Endothelial cell of umbilical vein (primary cell): ENCODE data around the gene PLCG2.

Experiments
- CTCF ChIP-seq, 2 donors: IDR thresholded peaks; 1 replicate in 1 of 2; 2 replicates in 1 of 2; pipeline ENCODE4 v1.5.1; 2011; ENCODE audit warnings: low read length in 2 of 2, mild to moderate bottlenecking in 2 of 2, moderate library complexity in 2 of 2, control low read depth in 1 of 2, inconsistent platforms in 1 of 2, low read depth in 1 of 2; ENCODE audit not compliant: insufficient read depth in 1 of 2; ENCODE audit errors: extremely low read depth in 1 of 2
- EZH2 ChIP-seq: IDR thresholded peaks from 2 replicates; pipeline ENCODE4 v1.6.1; 2012; ENCODE audit warnings: borderline replicate concordance, low read depth, mild to moderate bottlenecking, moderate library complexity, low read length, inconsistent platforms; ENCODE audit not compliant: severe bottlenecking
- JUN ChIP-seq: IDR thresholded peaks from 2 replicates; pipeline ENCODE4 v1.6.1; 2011; ENCODE audit warnings: borderline replicate concordance, low read depth; ENCODE audit not compliant: insufficient read length, insufficient read depth
- MYC ChIP-seq: IDR thresholded peaks from one replicate; pipeline ENCODE4 v1.6.1; 2011; ENCODE audit warnings: mild to moderate bottlenecking, low read depth, low read length
- POLR2A ChIP-seq: IDR thresholded peaks from 2 replicates; pipeline ENCODE4 v1.6.1; 2012; ENCODE audit warnings: low read depth, mild to moderate bottlenecking, control low read depth, low read length

- TF ChIP-seq CTCF (IDR thresholded peaks at IDR 0.05; ENCODE audit: extremely low read depth in 1 of 2, insufficient read depth in 1 of 2, low read depth in 1 of 2, low read length in 2 of 2): no peak
- no peak for TF ChIP-seq EZH2
- TF ChIP-seq MYC: no peak
- TF ChIP-seq POLR2A: no peak
- TF ChIP-seq JUN: no peak
Measured at GRCh38 chr16:81907681-81908080, 128.6 kb downstream of the PLCG2 start.
